GM23338 (cell line): ENCODE results near the gene HIBADH.

Source experiments
- CREB1 ChIP-seq: fragments of 250-450 bp; sonication (Bioruptor Pico); IDR thresholded peaks from 2 replicates; pipeline ENCODE4 v1.5.0; 2020; ENCODE audit warnings: low read depth, mild to moderate bottlenecking, moderate library complexity
- CTCF ChIP-seq, 2 experiments: fragments of 200-600 bp in 1 of 2; sonication (generic) in 1 of 2; conservative IDR thresholded peaks; 2 replicates each; pipeline versions ENCODE4 v1.5.1 to v1.6.1; 2016 to 2017; ENCODE audit warnings: antibody characterized with exemption in 2 of 2, low read depth in 2 of 2, mild to moderate bottlenecking in 2 of 2, moderate library complexity in 1 of 2
- ETS1 ChIP-seq: IDR thresholded peaks from 2 replicates; pipeline ENCODE4 v1.6.1; 2016; ENCODE audit warnings: antibody characterized with exemption
- EZH2 ChIP-seq: fragments of 200-600 bp; sonication (generic); IDR thresholded peaks from one replicate; pipeline ENCODE4 v1.8.0; 2017; ENCODE audit warnings: antibody characterized with exemption, mild to moderate bottlenecking, low read depth; ENCODE audit not compliant: unreplicated experiment
- EZH2phosphoT487 ChIP-seq: fragments of 200-600 bp; sonication (generic); IDR thresholded peaks from one replicate; pipeline ENCODE4 v1.8.1; 2018; ENCODE audit warnings: antibody characterized with exemption; ENCODE audit not compliant: unreplicated experiment
- POLR2AphosphoS5 ChIP-seq: IDR thresholded peaks from 2 replicates; pipeline ENCODE4 v1.6.1; 2016; ENCODE audit warnings: antibody characterized with exemption, low read depth
- ZNF331 ChIP-seq: fragments of 250-450 bp; sonication (Bioruptor Pico); IDR thresholded peaks from 2 replicates; pipeline ENCODE4 v1.5.0; 2020; ENCODE audit warnings: low read depth, mild to moderate bottlenecking, moderate library complexity

- TF ChIP-seq POLR2AphosphoS5 (no peak), CTCF (conservative IDR thresholded peaks at IDR 0.05; ENCODE audit: low read depth in 2 of 2) (no peak), ZNF331 (no peak), EZH2phosphoT487 (no peak), EZH2 (no peak), ETS1 (no peak), CREB1 (CRISPR knock-in tag) (no peak)
Measured at GRCh38 chr7:27627146-27627545, 35.5 kb downstream of the HIBADH start.
